SK-N-SH (cell line): Measurements from ENCODE around the gene TREM2. TPM values are rescaled to one million over a fixed set of nuclear protein-coding genes. Genes with fewer than 3 reads are reported as not detected.

ENCODE experiments used
- CTCF ChIA-PET: fragments of 300-600, 350-600 bp; formaldehyde crosslinking; extraction: SDS; loops from one replicate; lab custom pipeline; 2021; lab: Yijun Ruan, JAX
- POLR2A ChIA-PET: fragments of 350-600 bp; sonication (Branson Sonifier 250); formaldehyde crosslinking; extraction: SDS; loops from one replicate; lab custom pipeline; 2020; ENCODE audit warnings: antibody characterized with exemption, inconsistent platforms; lab: Yijun Ruan, JAX
- DNase-seq: peaks from one replicate; pipeline ENCODE4 v3.0.0; 2012
- H2AFZ ChIP-seq: fragments of 200-600 bp; sonication (generic); 2 replicates; pipeline ENCODE4 v1.8.1; 2016; ENCODE audit warnings: antibody characterized with exemption, mild to moderate bottlenecking, low read depth
- H3F3A ChIP-seq: fragments of 200-600 bp; sonication (generic); replicated peaks from 2 replicates; pipeline ENCODE3; 2016; ENCODE audit warnings: antibody characterized with exemption, mild to moderate bottlenecking; ENCODE audit not compliant: insufficient read depth
- H3K27ac ChIP-seq, 2 experiments: fragments of 200-500 bp in 1 of 2; fragments of 200-600 bp in 1 of 2; sonication (Bioruptor generic) in 1 of 2; sonication (generic), shearing (Covaris generic) in 1 of 2; 2 replicates each; pipeline versions ENCODE4 v1.5.1 to v1.6.1; 2014 to 2016; ENCODE audit warnings: low read depth in 2 of 2, inconsistent platforms in 1 of 2, low read length in 1 of 2, mild to moderate bottlenecking in 1 of 2, mixed read lengths in 1 of 2
- H3K27me3 ChIP-seq: fragments of 200-600 bp; sonication (generic), shearing (Covaris generic); 2 replicates; pipeline ENCODE4 v1.6.1; 2016; ENCODE audit warnings: mixed run types; ENCODE audit not compliant: insufficient read depth
- H3K36me3 ChIP-seq, 2 experiments: fragments of 200-500 bp in 1 of 2; fragments of 200-600 bp in 1 of 2; sonication (Bioruptor generic) in 1 of 2; sonication (generic) in 1 of 2; replicated peaks in 1 of 2; 2 replicates each; pipeline versions ENCODE3 to v1.5.1; 2014 to 2016; ENCODE audit warnings: low read length in 1 of 2, mild to moderate bottlenecking in 1 of 2; ENCODE audit not compliant: insufficient read depth in 2 of 2, control insufficient read depth in 1 of 2
- H3K4me1 ChIP-seq, 2 experiments: fragments of 200-500 bp in 1 of 2; fragments of 200-600 bp in 1 of 2; sonication (Bioruptor generic) in 1 of 2; sonication (generic), shearing (Covaris generic) in 1 of 2; 2 replicates each; pipeline versions ENCODE4 v1.5.1 to v1.6.1; 2014 to 2016; ENCODE audit warnings: low read depth in 1 of 2, low read length in 1 of 2, mixed run types in 1 of 2; ENCODE audit not compliant: insufficient read depth in 2 of 2, control insufficient read depth in 1 of 2
- H3K4me2 ChIP-seq: fragments of 200-600 bp; sonication (generic), shearing (Covaris generic); 2 replicates; pipeline ENCODE4 v1.6.1; 2017; ENCODE audit warnings: mixed run types
- H3K4me3 ChIP-seq, 2 experiments: fragments of 200-500 bp in 1 of 2; fragments of 200-600 bp in 1 of 2; sonication (Bioruptor generic) in 1 of 2; sonication (generic), shearing (Covaris generic) in 1 of 2; 2 replicates each; pipeline versions ENCODE4 v1.5.1 to v1.8.1; 2014 to 2016; ENCODE audit warnings: low read depth in 2 of 2, inconsistent platforms in 1 of 2, low read length in 1 of 2, mild to moderate bottlenecking in 1 of 2, mixed read lengths in 1 of 2, moderate library complexity in 1 of 2
- H3K79me2 ChIP-seq: fragments of 200-600 bp; sonication (generic); 2 replicates; pipeline ENCODE4 v1.8.1; 2017; ENCODE audit warnings: mild to moderate bottlenecking; ENCODE audit not compliant: insufficient read depth
- H3K9ac ChIP-seq: fragments of 200-600 bp; sonication (generic); 2 replicates; pipeline ENCODE4 v1.6.1; 2017; ENCODE audit warnings: mixed run types
- H3K9me2 ChIP-seq: fragments of 200-600 bp; sonication (generic); 2 replicates; pipeline ENCODE4 v1.6.1; 2017; ENCODE audit warnings: mixed run types
- H3K9me3 ChIP-seq: fragments of 200-600 bp; sonication (generic); 2 replicates; pipeline ENCODE4 v1.6.1; 2017; ENCODE audit warnings: mixed run types, mild to moderate bottlenecking, moderate library complexity
- H4K20me1 ChIP-seq: fragments of 200-600 bp; sonication (generic); 2 replicates; pipeline ENCODE4 v1.6.1; 2017; ENCODE audit warnings: mild to moderate bottlenecking, mixed run types; ENCODE audit not compliant: insufficient read depth
- CHD2 ChIP-seq: fragments of 150-350 bp; IDR thresholded peaks from 2 replicates; pipeline ENCODE4 v1.6.1; 2018; ENCODE audit warnings: low read length; ENCODE audit not compliant: partially characterized antibody
- ELF1 ChIP-seq: IDR thresholded peaks from 2 replicates; pipeline ENCODE4 v1.4.0; 2012
- EP300 ChIP-seq, 2 experiments: IDR thresholded peaks; 2 replicates each; pipeline versions ENCODE4 v1.4.0 to v1.6.1; 2012; ENCODE audit warnings: borderline replicate concordance in 1 of 2, low read depth in 1 of 2, low read length in 1 of 2
- FOXJ3 ChIP-seq: sonication (generic); formaldehyde crosslinking; IDR thresholded peaks from 2 replicates; pipeline ENCODE4 v1.5.1; 2020; ENCODE audit warnings: mild to moderate bottlenecking, missing genetic modification reagents
- FOXM1 ChIP-seq: IDR thresholded peaks from 2 replicates; pipeline ENCODE4 v1.4.0; 2012; ENCODE audit warnings: low read depth, mild to moderate bottlenecking
- GATA2 ChIP-seq: sonication (generic); formaldehyde crosslinking; IDR thresholded peaks from 2 replicates; pipeline ENCODE4 v1.5.0; 2020; ENCODE audit warnings: mild to moderate bottlenecking, missing genetic modification reagents
- JUND ChIP-seq: IDR thresholded peaks from 2 replicates; pipeline ENCODE4 v1.4.0; 2012
- MEF2A ChIP-seq: IDR thresholded peaks from 2 replicates; pipeline ENCODE4 v1.4.0; 2012; ENCODE audit warnings: low read depth, borderline replicate concordance
- MXI1 ChIP-seq: IDR thresholded peaks from 2 replicates; pipeline ENCODE4 v1.6.1; 2012; ENCODE audit warnings: mild to moderate bottlenecking, low read depth, low read length, improper control_type of control experiment
- RAD21 ChIP-seq: IDR thresholded peaks from 2 replicates; pipeline ENCODE4 v1.6.1; 2012; ENCODE audit warnings: mild to moderate bottlenecking, low read length
- RCOR1 ChIP-seq: fragments of 150-350 bp; IDR thresholded peaks from 2 replicates; pipeline ENCODE4 v1.6.1; 2017; ENCODE audit warnings: antibody characterized with exemption, low read length
- RXRA ChIP-seq: IDR thresholded peaks from 2 replicates; pipeline ENCODE4 v1.4.0; 2012; ENCODE audit warnings: low read depth, mild to moderate bottlenecking, borderline replicate concordance
- SIN3A ChIP-seq: IDR thresholded peaks from 2 replicates; pipeline ENCODE4 v1.6.1; 2012; ENCODE audit warnings: low read depth, mild to moderate bottlenecking, low read length, moderate library complexity, borderline replicate concordance
- TAF1 ChIP-seq: IDR thresholded peaks from 2 replicates; pipeline ENCODE4 v1.6.1; 2012; ENCODE audit warnings: low read depth, mild to moderate bottlenecking, low read length, moderate library complexity, borderline replicate concordance
- TCF12 ChIP-seq: IDR thresholded peaks from 2 replicates; pipeline ENCODE4 v1.4.0; 2012
- USF1 ChIP-seq: IDR thresholded peaks from 2 replicates; pipeline ENCODE4 v1.4.0; 2012; ENCODE audit warnings: low read depth, borderline replicate concordance
- USF2 ChIP-seq: fragments of 150-350 bp; IDR thresholded peaks from 2 replicates; pipeline ENCODE4 v1.6.1; 2017; ENCODE audit warnings: antibody characterized with exemption, low read length, low read depth, borderline replicate concordance
- WGBS: methylation state at CpG from one replicate; pipeline ENCODE4 v1.1.6; 2017; ENCODE audit warnings: low lambda C conversion rate; 5-methylcytosine and 5-hydroxymethylcytosine counted together
- polyA plus RNA-seq, 3 experiments: library from polyadenylated mRNA; depleted of rRNA; stranded (reverse); fragments of >200 nt; gene quantifications; 2 replicates each; pipeline ENCODE4 v1.2.3, GENCODE V29; 2012
- TF ChIP-seq, protein P1 (sequence below): IDR thresholded peaks from 2 replicates; pipeline ENCODE4 v1.4.0; 2012; ENCODE audit warnings: low read depth, borderline replicate concordance
- TF ChIP-seq, protein P2 (sequence below): fragments of 200-600 bp; sonication (generic); IDR thresholded peaks from 2 replicates; pipeline ENCODE4 v1.6.1; 2017; ENCODE audit warnings: antibody characterized with exemption, mild to moderate bottlenecking, moderate library complexity

TREM2 gene
- polyA plus RNA-seq, 1 of the 3 experiments (the other 2 are of a cell fraction) = not detected

DNA sequence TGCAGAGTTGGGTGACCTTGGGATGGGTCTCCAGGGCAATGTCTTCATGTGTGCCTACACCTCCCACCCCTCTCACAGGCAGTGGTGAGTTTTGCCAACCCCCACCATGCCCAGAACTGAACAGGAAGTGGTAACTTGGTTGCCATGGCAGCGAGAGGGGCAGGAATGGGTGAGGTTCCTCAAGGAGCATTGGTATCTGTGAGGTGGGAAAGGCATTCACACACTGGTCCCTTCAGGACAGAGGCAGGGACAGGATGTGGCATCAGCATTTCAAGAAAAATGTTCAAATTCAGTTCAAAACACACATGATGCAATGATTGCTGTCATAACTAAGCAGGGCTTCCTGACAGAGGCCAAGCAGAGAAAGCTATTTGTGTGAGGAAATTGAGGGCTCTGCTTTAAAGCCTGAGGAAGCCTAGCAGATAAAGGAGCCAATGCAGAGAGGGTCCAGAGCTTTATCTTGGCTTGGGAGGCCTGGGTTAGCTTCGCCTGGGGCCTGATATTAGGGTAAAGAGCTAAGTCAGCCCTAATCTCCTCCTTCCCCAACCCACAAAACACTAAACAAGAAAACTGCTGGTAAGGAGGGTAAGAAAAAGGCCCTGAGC, 37.5 kb upstream of the TREM2 start:
- no peak for DNase-seq
- Histone ChIP-seq H3F3A (no peaks in the 10 kb centered on the region), H3K79me2 (no peaks in the 10 kb centered on the region), H4K20me1 (no peaks in the 10 kb centered on the region), H3K9me3 (no peaks in the 10 kb centered on the region), H3K4me1 (no peaks in the 10 kb centered on the region), H3K9ac (no peak overlapping the region), H3K9me2 (no peaks in the 10 kb centered on the region), H3K4me3 (no peak overlapping the region), H3K27ac (no peak overlapping the region), H2AFZ (no peak overlapping the region), H3K4me2 (no peak overlapping the region), H3K36me3 (no peaks in the 10 kb centered on the region), H3K27me3 (peaks cover 20% of the 10 kb centered on the region; the same call in 1 of the 2 replicates)
- TF ChIP-seq FOXJ3 (CRISPR knock-in tag) = no peak
- TF ChIP-seq, protein P1, sequence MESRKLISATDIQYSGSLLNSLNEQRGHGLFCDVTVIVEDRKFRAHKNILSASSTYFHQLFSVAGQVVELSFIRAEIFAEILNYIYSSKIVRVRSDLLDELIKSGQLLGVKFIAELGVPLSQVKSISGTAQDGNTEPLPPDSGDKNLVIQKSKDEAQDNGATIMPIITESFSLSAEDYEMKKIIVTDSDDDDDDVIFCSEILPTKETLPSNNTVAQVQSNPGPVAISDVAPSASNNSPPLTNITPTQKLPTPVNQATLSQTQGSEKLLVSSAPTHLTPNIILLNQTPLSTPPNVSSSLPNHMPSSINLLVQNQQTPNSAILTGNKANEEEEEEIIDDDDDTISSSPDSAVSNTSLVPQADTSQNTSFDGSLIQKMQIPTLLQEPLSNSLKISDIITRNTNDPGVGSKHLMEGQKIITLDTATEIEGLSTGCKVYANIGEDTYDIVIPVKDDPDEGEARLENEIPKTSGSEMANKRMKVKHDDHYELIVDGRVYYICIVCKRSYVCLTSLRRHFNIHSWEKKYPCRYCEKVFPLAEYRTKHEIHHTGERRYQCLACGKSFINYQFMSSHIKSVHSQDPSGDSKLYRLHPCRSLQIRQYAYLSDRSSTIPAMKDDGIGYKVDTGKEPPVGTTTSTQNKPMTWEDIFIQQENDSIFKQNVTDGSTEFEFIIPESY = no peak
- TF ChIP-seq GATA2 (CRISPR knock-in tag) = no peak
- TF ChIP-seq, protein P2, sequence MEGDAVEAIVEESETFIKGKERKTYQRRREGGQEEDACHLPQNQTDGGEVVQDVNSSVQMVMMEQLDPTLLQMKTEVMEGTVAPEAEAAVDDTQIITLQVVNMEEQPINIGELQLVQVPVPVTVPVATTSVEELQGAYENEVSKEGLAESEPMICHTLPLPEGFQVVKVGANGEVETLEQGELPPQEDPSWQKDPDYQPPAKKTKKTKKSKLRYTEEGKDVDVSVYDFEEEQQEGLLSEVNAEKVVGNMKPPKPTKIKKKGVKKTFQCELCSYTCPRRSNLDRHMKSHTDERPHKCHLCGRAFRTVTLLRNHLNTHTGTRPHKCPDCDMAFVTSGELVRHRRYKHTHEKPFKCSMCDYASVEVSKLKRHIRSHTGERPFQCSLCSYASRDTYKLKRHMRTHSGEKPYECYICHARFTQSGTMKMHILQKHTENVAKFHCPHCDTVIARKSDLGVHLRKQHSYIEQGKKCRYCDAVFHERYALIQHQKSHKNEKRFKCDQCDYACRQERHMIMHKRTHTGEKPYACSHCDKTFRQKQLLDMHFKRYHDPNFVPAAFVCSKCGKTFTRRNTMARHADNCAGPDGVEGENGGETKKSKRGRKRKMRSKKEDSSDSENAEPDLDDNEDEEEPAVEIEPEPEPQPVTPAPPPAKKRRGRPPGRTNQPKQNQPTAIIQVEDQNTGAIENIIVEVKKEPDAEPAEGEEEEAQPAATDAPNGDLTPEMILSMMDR = no peak
- POLR2A ChIA-PET = no interaction called here
- CTCF ChIA-PET = interaction anchor here (0.9 kb wide), 1 partner anchor 42 kb away, joined by 4 read pairs; no protein-coding TSS in a partner anchor
- 41% methylated on average over 2 of the region's 2 CpGs for WGBS

- Histone ChIP-seq H4K20me1 (no peaks in the 10 kb centered on the region), H3K9ac (no peak overlapping the region), H3F3A (no peaks in the 10 kb centered on the region), H2AFZ (no peak overlapping the region), H3K9me2 (no peaks in the 10 kb centered on the region), H3K4me2 (no peak overlapping the region), H3K79me2 (no peaks in the 10 kb centered on the region), H3K27me3 (peaks cover 20% of the 10 kb centered on the region; the same call in 1 of the 2 replicates), H3K36me3 (no peaks in the 10 kb centered on the region), H3K4me1 (no peaks in the 10 kb centered on the region), H3K4me3 (no peak overlapping the region), H3K27ac (no peak overlapping the region), H3K9me3 (no peaks in the 10 kb centered on the region)
- DNase-seq = no peak
- CTCF ChIA-PET = no interaction called here
- POLR2A ChIA-PET = no interaction called here
- WGBS = 17% methylated on average over 1 of the region's 1 CpG
- TF ChIP-seq EP300 (IDR thresholded peaks at IDR 0.05; ENCODE audit: borderline replicate concordance in 1 of 2, low read depth in 1 of 2, low read length in 1 of 2) (no peak), RXRA (no peak), MXI1 (no peak), SIN3A (no peak), ELF1 (no peak), TCF12 (no peak), USF1 (no peak), JUND (no peak), RAD21 (no peak), FOXJ3 (CRISPR knock-in tag) (no peak), FOXM1 (no peak), MEF2A (no peak), TAF1 (no peak), CHD2 (no peak), USF2 (no peak), RCOR1 (no peak)
- TF ChIP-seq, protein P1 = no peak
Observed at GRCh38 chr6:41199552-41200246, 36.8 kb upstream of the TREM2 start.
